Measurements from ENCODE around the gene DAB2IP.
A peak's percentile ranks its signal among the peaks of the same experiment; 100 is the strongest.

DNA sequence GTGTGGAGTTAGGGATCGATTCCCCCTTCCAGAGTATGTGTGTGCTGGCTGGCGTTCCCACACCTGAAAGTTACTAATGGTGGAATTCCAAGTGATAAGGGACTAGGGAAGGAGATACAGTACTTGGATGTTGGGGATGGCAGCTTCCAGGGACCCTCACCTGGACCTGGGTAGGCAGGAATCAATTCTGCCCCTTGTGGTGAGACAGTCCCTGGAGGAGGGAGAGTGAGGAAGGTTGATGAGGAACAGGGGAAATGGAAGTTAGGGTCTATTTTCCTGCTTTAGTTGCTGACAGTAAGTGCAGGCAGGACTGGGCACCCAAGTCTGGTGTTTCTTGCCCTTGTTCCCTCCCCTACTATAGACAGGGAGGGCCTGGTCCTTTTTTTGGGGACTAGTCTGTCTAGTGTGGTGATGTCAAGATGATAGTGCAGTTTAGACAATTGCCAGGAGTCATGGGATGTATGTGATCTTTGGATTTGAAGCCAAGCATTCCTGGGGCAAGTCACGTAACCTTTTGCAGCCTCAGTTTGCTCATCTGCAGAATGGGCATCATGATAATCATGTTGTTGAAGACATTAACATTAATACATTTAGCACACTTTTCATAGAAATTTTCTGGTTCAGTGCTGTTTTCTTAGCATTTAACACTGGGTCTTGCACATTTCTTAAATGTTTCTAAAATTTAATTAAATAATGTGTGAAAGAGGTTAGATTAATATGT is 51.7 kb downstream of the DAB2IP start:
- TF ChIP-seq, protein P1, sequence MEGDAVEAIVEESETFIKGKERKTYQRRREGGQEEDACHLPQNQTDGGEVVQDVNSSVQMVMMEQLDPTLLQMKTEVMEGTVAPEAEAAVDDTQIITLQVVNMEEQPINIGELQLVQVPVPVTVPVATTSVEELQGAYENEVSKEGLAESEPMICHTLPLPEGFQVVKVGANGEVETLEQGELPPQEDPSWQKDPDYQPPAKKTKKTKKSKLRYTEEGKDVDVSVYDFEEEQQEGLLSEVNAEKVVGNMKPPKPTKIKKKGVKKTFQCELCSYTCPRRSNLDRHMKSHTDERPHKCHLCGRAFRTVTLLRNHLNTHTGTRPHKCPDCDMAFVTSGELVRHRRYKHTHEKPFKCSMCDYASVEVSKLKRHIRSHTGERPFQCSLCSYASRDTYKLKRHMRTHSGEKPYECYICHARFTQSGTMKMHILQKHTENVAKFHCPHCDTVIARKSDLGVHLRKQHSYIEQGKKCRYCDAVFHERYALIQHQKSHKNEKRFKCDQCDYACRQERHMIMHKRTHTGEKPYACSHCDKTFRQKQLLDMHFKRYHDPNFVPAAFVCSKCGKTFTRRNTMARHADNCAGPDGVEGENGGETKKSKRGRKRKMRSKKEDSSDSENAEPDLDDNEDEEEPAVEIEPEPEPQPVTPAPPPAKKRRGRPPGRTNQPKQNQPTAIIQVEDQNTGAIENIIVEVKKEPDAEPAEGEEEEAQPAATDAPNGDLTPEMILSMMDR (IDR thresholded peaks at IDR 0.05; ENCODE audit: poor library complexity, severe bottlenecking): peak; percentile 36
- no peak for TF ChIP-seq POLR2AphosphoS5 (IDR thresholded peaks at IDR 0.05)
- TF ChIP-seq TAF1 (IDR thresholded peaks at IDR 0.05; ENCODE audit: low read depth): no peak
- TF ChIP-seq, protein P2, sequence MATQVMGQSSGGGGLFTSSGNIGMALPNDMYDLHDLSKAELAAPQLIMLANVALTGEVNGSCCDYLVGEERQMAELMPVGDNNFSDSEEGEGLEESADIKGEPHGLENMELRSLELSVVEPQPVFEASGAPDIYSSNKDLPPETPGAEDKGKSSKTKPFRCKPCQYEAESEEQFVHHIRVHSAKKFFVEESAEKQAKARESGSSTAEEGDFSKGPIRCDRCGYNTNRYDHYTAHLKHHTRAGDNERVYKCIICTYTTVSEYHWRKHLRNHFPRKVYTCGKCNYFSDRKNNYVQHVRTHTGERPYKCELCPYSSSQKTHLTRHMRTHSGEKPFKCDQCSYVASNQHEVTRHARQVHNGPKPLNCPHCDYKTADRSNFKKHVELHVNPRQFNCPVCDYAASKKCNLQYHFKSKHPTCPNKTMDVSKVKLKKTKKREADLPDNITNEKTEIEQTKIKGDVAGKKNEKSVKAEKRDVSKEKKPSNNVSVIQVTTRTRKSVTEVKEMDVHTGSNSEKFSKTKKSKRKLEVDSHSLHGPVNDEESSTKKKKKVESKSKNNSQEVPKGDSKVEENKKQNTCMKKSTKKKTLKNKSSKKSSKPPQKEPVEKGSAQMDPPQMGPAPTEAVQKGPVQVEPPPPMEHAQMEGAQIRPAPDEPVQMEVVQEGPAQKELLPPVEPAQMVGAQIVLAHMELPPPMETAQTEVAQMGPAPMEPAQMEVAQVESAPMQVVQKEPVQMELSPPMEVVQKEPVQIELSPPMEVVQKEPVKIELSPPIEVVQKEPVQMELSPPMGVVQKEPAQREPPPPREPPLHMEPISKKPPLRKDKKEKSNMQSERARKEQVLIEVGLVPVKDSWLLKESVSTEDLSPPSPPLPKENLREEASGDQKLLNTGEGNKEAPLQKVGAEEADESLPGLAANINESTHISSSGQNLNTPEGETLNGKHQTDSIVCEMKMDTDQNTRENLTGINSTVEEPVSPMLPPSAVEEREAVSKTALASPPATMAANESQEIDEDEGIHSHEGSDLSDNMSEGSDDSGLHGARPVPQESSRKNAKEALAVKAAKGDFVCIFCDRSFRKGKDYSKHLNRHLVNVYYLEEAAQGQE (IDR thresholded peaks at IDR 0.05; ENCODE audit: borderline replicate concordance): no peak
- no peak for TF ChIP-seq RAD21 (conservative IDR thresholded peaks at IDR 0.05)

All from neural cell (in vitro differentiated cells).